HepG2 (cell line): Measurements from ENCODE around the gene DSE. TPM values are rescaled to one million over a fixed set of nuclear protein-coding genes. Genes with fewer than 3 reads are reported as not detected.

Source experiments
- PHB2 ChIP-seq: fragments of 450-650 bp; IDR thresholded peaks from 2 replicates; pipeline ENCODE4 v1.6.1; 2018; ENCODE audit not compliant: partially characterized antibody
- RARA ChIP-seq: IDR thresholded peaks from 2 replicates; pipeline ENCODE4 v1.6.1; 2016; ENCODE audit warnings: missing genetic modification reagents, missing compliant biosample characterization
- SRSF9 ChIP-seq: fragments of 200-400 bp; formaldehyde crosslinking; IDR thresholded peaks from 2 replicates; pipeline ENCODE4 v1.6.1; 2018; ENCODE audit warnings: borderline replicate concordance, mild to moderate bottlenecking, low read depth, low read length; ENCODE audit not compliant: insufficient read depth, poor library complexity, severe bottlenecking
- ZNF564 ChIP-seq: sonication (generic); formaldehyde crosslinking; IDR thresholded peaks from 2 replicates; pipeline ENCODE4 v1.8.1; 2023; ENCODE audit warnings: mild to moderate bottlenecking, missing genetic modification reagents
- polyA plus RNA-seq, 8 experiments: library from polyadenylated mRNA; depleted of rRNA in 3 of 8; stranded (reverse) in 7 of 8; unstranded in 1 of 8; fragments of >200 nt; fragmentation: Illumina TruSeq in 4 of 8; extraction: Trizol in 4 of 8; gene quantifications; 2 replicates each; pipeline versions ENCODE4 v1.2.1 to v1.2.3, GENCODE V29; 2011 to 2016; ENCODE audit warnings: low read depth in 4 of 8, missing spikeins in 1 of 8, mixed read lengths in 1 of 8; ENCODE audit not compliant: insufficient read depth in 1 of 8
- total RNA-seq, 5 experiments: library from RNA; depleted of rRNA; stranded (reverse); fragments of >200 nt; fragmentation: Illumina TruSeq; extraction: Trizol; gene quantifications; 2 replicates each; pipeline ENCODE4 v1.2.3, GENCODE V29; 2016; ENCODE audit warnings: low read depth in 1 of 5
- TF ChIP-seq, protein P1 (sequence below): sonication (generic); formaldehyde crosslinking; IDR thresholded peaks from 2 replicates; pipeline ENCODE4 v1.4.0; 2020; ENCODE audit warnings: mild to moderate bottlenecking, missing genetic modification reagents
- TF ChIP-seq, protein P2 (sequence below): sonication (generic); formaldehyde crosslinking; IDR thresholded peaks from 2 replicates; pipeline ENCODE4 v1.4.0; 2020; ENCODE audit warnings: missing genetic modification reagents

Gene DSE
- total and polyA plus RNA-seq, 2 of the 13 experiments (the other 11 are each of a cell fraction or from before 2014, with no cell fraction given), result 2.6 to 4.6 TPM

DNA sequence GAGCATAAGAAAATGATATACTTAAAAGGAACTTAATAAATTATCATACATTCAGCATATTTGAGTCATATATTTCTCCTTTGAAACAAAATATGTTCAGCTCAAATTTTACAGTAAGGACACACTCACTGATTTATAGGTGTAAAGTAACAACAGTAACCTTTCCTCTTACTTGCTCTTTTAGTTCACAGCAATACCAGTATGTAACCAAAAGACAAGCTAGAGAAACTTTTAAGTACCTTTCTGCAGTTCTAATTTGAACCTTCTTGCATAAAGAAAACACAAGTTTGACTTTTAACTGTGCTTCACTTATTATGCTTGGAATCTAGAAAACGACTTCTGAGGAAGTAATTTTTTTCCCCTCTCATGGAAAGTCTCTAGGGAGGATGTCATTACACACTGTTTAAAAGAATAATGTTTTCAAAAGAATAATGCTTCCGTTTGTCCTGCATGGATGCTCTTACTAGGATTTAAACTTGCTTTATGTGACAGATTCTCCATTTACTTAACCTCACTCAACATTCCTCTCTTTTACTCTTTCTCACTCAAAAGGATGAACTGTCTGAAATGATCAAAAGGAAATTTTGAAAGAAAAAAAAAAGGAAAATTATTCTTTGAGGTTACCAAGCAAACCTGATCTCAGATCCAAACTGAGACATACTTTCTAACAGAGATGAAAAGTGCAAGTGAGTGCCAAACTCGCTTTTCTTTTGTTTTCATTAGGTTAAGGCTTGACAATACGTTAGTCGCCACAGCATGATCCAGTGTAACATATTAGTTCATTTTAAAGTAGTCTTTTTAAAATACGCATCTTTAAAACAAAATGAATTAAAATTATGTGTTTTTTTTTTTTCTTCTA, 68.1 kb downstream of the DSE start (continued):
- TF ChIP-seq, protein P1, sequence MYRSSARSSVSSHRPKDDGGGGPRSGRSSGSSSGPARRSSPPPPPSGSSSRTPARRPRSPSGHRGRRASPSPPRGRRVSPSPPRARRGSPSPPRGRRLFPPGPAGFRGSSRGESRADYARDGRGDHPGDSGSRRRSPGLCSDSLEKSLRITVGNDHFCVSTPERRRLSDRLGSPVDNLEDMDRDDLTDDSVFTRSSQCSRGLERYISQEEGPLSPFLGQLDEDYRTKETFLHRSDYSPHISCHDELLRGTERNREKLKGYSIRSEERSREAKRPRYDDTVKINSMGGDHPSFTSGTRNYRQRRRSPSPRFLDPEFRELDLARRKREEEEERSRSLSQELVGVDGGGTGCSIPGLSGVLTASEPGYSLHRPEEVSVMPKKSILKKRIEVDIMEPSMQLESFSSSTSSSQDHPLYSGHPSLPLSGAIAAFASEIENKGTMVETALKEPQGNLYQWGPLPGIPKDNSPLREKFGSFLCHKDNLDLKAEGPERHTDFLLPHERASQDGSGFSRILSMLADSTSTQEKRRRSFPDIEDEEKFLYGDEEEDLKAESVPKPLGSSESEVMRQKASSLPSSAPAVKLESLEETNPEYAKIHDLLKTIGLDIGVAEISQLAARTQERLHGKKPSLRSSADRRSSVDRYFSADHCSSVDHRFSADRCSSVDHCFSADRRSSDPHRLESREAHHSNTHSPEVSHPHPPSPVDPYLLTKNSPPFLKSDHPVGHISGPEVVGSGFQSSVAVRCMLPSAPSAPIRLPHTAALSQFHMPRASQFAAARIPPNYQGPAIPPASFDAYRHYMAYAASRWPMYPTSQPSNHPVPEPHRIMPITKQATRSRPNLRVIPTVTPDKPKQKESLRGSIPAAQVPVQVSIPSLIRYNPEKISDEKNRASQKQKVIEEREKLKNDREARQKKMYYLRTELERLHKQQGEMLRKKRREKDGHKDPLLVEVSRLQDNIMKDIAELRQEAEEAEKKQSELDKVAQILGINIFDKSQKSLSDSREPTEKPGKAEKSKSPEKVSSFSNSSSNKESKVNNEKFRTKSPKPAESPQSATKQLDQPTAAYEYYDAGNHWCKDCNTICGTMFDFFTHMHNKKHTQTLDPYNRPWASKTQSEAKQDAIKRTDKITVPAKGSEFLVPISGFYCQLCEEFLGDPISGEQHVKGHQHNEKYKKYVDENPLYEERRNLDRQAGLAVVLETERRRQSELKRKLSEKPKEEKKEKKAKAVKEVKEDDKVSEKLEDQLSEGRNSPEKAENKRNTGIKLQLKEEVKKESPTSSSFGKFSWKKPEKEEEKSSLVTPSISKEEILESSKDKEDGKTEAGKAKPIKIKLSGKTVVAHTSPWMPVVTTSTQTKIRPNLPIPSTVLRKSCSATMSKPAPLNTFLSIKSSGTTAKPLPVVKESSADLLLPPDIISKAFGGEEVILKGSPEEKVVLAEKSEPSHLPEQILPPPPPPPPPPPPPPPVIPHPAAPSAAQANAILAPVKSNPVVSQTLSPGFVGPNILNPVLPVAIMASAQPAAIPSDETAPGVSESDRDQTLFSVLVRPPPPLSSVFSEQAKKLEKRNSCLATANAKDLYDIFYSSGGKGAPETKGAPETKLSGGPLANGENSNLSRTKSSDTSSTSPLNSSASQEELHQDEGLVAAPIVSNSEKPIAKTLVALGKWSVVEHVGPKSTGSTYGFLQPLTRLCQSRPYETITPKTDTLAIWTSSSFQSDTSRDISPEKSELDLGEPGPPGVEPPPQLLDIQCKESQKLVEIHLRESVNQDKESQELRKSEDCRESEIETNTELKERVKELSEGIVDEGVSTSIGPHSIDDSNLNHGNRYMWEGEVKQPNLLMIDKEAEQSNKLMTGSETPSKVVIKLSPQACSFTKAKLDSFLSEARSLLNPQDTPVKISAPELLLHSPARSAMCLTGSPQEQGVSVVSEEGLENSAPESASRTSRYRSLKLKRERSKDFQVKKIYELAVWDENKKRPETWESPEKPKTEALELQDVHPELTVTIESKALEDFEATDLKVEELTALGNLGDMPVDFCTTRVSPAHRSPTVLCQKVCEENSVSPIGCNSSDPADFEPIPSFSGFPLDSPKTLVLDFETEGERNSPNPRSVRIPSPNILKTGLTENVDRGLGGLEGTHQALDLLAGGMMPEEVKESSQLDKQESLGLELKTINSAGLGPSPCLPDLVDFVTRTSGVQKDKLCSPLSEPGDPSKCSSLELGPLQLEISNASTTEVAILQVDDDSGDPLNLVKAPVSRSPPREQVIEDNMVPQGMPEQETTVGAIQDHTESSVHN (CRISPR knock-in tag), result no peak
- TF ChIP-seq RARA (CRISPR knock-in tag) (no peak), PHB2 (no peak), SRSF9 (no peak), ZNF564 (CRISPR knock-in tag) (no peak)
- TF ChIP-seq, protein P2, sequence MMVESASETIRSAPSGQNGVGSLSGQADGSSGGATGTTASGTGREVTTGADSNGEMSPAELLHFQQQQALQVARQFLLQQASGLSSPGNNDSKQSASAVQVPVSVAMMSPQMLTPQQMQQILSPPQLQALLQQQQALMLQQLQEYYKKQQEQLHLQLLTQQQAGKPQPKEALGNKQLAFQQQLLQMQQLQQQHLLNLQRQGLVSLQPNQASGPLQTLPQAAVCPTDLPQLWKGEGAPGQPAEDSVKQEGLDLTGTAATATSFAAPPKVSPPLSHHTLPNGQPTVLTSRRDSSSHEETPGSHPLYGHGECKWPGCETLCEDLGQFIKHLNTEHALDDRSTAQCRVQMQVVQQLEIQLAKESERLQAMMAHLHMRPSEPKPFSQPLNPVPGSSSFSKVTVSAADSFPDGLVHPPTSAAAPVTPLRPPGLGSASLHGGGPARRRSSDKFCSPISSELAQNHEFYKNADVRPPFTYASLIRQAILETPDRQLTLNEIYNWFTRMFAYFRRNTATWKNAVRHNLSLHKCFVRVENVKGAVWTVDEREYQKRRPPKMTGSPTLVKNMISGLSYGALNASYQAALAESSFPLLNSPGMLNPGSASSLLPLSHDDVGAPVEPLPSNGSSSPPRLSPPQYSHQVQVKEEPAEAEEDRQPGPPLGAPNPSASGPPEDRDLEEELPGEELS (CRISPR knock-in tag), result no peak
- TF ChIP-seq, all 625 proteins: peak for 0
